ENCODE results near the gene NACC2. TPM values are rescaled to one million over a fixed set of nuclear protein-coding genes. Genes with fewer than 3 reads are reported as not detected.

Gene NACC2
- total and polyA plus RNA-seq, 9 of the 15 experiments (the other 6 are each of a cell fraction or from before 2014, with no cell fraction given): 0.70 to 25.1 (median 5.6) TPM

DNA sequence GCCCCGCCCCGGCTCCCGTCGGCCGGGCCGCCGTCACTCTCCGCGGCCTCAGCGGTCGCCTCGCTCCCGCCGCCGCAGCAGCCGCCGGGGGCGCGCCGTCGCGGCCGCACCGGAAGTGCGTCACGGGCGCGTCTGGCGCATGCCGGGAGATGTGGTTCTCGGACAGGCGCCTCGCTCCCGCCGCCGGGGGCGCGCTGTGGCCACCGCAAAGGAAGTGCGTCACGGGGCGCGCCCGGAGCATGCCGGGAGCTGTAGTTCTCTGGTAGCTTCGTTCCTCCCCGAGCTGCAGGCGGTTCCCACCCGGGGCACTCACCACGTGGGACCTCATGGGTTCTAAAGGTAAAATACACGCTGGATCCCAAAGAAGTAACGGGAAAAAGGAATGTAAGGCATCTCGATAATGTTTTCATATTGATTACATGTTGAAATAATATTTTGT is 133.8 kb downstream of the NACC2 start, which contains the start of gene UBAC1 (continued):
- TF ChIP-seq, protein P1, sequence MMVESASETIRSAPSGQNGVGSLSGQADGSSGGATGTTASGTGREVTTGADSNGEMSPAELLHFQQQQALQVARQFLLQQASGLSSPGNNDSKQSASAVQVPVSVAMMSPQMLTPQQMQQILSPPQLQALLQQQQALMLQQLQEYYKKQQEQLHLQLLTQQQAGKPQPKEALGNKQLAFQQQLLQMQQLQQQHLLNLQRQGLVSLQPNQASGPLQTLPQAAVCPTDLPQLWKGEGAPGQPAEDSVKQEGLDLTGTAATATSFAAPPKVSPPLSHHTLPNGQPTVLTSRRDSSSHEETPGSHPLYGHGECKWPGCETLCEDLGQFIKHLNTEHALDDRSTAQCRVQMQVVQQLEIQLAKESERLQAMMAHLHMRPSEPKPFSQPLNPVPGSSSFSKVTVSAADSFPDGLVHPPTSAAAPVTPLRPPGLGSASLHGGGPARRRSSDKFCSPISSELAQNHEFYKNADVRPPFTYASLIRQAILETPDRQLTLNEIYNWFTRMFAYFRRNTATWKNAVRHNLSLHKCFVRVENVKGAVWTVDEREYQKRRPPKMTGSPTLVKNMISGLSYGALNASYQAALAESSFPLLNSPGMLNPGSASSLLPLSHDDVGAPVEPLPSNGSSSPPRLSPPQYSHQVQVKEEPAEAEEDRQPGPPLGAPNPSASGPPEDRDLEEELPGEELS (CRISPR knock-in tag; IDR thresholded peaks at IDR 0.05; ENCODE audit: borderline replicate concordance): no peak
- TF ChIP-seq KLF16 (IDR thresholded peaks at IDR 0.05): no peak
- TF ChIP-seq, protein P2, sequence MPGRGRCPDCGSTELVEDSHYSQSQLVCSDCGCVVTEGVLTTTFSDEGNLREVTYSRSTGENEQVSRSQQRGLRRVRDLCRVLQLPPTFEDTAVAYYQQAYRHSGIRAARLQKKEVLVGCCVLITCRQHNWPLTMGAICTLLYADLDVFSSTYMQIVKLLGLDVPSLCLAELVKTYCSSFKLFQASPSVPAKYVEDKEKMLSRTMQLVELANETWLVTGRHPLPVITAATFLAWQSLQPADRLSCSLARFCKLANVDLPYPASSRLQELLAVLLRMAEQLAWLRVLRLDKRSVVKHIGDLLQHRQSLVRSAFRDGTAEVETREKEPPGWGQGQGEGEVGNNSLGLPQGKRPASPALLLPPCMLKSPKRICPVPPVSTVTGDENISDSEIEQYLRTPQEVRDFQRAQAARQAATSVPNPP (IDR thresholded peaks at IDR 0.05; ENCODE audit: borderline replicate concordance, insufficient read depth, insufficient read length): no peak
- TF ChIP-seq TRIM28 (IDR thresholded peaks at IDR 0.05): 0 out of 2 replicates have a peak, but pooled peaks have one; percentile 25
- TF ChIP-seq, protein P3, sequence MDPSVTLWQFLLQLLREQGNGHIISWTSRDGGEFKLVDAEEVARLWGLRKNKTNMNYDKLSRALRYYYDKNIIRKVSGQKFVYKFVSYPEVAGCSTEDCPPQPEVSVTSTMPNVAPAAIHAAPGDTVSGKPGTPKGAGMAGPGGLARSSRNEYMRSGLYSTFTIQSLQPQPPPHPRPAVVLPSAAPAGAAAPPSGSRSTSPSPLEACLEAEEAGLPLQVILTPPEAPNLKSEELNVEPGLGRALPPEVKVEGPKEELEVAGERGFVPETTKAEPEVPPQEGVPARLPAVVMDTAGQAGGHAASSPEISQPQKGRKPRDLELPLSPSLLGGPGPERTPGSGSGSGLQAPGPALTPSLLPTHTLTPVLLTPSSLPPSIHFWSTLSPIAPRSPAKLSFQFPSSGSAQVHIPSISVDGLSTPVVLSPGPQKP (CRISPR knock-in tag; IDR thresholded peaks at IDR 0.05): no peak
- no peak for TF ChIP-seq SAFB2 (IDR thresholded peaks at IDR 0.05; ENCODE audit: borderline replicate concordance, low read depth, low read length, severe bottlenecking)
- no peak for TF ChIP-seq ZNF3 (CRISPR knock-in tag; IDR thresholded peaks at IDR 0.05)
- no peak for TF ChIP-seq NEUROD1 (IDR thresholded peaks at IDR 0.05; ENCODE audit: borderline replicate concordance, low read depth, low read length, partially characterized antibody)
- no peak for TF ChIP-seq CSDE1 (IDR thresholded peaks at IDR 0.05)
- TF ChIP-seq, protein P4, sequence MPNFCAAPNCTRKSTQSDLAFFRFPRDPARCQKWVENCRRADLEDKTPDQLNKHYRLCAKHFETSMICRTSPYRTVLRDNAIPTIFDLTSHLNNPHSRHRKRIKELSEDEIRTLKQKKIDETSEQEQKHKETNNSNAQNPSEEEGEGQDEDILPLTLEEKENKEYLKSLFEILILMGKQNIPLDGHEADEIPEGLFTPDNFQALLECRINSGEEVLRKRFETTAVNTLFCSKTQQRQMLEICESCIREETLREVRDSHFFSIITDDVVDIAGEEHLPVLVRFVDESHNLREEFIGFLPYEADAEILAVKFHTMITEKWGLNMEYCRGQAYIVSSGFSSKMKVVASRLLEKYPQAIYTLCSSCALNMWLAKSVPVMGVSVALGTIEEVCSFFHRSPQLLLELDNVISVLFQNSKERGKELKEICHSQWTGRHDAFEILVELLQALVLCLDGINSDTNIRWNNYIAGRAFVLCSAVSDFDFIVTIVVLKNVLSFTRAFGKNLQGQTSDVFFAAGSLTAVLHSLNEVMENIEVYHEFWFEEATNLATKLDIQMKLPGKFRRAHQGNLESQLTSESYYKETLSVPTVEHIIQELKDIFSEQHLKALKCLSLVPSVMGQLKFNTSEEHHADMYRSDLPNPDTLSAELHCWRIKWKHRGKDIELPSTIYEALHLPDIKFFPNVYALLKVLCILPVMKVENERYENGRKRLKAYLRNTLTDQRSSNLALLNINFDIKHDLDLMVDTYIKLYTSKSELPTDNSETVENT (CRISPR knock-in tag; IDR thresholded peaks at IDR 0.05): no peak
- TF ChIP-seq SRF (CRISPR knock-in tag; IDR thresholded peaks at IDR 0.05): no peak; a peak in 1 of 4 replicates
- no peak for TF ChIP-seq ZNF121 (CRISPR knock-in tag; conservative IDR thresholded peaks at IDR 0.05)
- TF ChIP-seq, protein P5, sequence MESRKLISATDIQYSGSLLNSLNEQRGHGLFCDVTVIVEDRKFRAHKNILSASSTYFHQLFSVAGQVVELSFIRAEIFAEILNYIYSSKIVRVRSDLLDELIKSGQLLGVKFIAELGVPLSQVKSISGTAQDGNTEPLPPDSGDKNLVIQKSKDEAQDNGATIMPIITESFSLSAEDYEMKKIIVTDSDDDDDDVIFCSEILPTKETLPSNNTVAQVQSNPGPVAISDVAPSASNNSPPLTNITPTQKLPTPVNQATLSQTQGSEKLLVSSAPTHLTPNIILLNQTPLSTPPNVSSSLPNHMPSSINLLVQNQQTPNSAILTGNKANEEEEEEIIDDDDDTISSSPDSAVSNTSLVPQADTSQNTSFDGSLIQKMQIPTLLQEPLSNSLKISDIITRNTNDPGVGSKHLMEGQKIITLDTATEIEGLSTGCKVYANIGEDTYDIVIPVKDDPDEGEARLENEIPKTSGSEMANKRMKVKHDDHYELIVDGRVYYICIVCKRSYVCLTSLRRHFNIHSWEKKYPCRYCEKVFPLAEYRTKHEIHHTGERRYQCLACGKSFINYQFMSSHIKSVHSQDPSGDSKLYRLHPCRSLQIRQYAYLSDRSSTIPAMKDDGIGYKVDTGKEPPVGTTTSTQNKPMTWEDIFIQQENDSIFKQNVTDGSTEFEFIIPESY (CRISPR knock-in tag; IDR thresholded peaks at IDR 0.05): no peak
- no peak for TF ChIP-seq HMG20B (CRISPR knock-in tag; IDR thresholded peaks at IDR 0.05)
- TF ChIP-seq, protein P6, sequence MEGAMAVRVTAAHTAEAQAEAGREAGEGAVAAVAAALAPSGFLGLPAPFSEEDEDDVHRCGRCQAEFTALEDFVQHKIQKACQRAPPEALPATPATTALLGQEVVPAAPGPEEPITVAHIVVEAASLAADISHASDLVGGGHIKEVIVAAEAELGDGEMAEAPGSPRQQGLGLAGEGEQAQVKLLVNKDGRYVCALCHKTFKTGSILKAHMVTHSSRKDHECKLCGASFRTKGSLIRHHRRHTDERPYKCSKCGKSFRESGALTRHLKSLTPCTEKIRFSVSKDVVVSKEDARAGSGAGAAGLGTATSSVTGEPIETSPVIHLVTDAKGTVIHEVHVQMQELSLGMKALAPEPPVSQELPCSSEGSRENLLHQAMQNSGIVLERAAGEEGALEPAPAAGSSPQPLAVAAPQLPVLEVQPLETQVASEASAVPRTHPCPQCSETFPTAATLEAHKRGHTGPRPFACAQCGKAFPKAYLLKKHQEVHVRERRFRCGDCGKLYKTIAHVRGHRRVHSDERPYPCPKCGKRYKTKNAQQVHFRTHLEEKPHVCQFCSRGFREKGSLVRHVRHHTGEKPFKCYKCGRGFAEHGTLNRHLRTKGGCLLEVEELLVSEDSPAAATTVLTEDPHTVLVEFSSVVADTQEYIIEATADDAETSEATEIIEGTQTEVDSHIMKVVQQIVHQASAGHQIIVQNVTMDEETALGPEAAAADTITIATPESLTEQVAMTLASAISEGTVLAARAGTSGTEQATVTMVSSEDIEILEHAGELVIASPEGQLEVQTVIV (CRISPR knock-in tag; IDR thresholded peaks at IDR 0.05; ENCODE audit: borderline replicate concordance): no peak

Data from K562 (cell line).